Inflammatory macrophage treated with lipopolysaccharide for 4 hours (primary cell): Measurements from ENCODE around the gene DNASE2B.
A peak's percentile ranks its signal among the peaks of the same experiment; 100 is the strongest.

ENCODE experiments used
- DNase-seq: peaks from one replicate; pipeline ENCODE4 v3.0.0-alpha.2; 2020

The DNASE2B gene

GRCh38 chr1:84398175-84399155 lies at the start of gene DNASE2B:
Gene DNASE2B (plus strand): TSS chr1:84398484. CDS start chr1:84398565, 81 bp downstream.
- DNase-seq, result no peak

- DNase-seq, result peak; percentile 45
Measured at GRCh38 chr1:84348759-84349158, 49.5 kb upstream of the DNASE2B start.

DNA sequence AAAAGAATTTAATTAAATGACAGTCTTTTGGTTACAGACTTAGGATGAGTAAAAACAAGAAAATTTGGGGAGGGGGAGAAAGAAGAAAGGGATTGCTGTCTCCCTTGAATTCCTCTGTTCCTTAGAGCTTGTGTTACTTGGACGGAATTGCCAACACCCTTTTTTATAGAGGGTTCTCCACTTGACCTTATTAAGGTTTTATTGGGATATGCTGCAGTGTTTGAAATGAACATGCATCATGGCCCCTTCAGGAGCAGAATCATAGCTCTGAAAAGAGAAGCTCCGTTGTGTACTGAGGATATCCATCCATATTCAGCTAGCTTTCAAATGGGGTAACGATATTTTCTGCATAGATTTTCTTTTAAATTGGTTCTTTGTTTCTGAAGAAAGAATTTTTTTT lies 48.2 kb upstream of the DNASE2B start:
- DNase-seq, result no peak

GRCh38 chr1:84350550-84350949 lies 47.7 kb upstream of the DNASE2B start:
- DNase-seq, result no peak

DNA sequence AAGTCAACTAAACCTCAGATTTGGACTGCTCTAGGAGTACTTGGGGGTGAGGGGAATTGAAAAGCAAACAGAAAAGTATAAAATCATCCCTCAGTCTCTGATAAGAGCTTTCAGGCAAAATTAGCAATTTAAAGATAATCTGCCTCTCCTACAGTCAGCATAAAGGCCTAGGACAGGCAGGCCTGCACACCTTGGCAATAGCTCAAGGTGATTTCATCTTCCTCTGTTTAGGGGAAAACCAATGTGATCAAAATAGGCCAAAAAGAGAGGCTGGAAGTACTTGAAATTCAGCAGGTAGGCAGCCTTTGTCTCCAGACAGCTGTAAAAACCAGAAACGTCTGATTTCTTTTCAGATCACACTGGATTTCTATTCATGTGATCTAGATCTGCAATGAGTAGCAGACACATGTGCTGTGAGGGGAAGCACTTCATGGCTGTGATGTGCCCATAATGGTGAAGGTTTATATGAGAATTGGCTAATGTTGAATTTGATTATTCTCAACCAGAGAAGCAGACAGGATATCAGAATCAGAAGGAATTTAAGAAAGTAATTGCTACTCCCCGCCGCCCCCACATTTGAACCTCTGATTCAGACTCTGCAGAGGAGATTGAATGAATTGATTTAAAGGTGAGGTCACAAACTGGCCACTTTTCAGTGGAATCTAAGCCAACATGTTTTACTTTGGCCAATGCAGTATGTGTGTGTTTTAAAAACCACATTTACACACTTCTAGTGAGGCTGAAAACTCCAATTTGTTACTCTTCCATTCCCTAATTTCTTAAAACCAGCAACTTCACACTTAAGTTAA lies 45.8 kb upstream of the DNASE2B start:
- DNase-seq, result no peak

DNA sequence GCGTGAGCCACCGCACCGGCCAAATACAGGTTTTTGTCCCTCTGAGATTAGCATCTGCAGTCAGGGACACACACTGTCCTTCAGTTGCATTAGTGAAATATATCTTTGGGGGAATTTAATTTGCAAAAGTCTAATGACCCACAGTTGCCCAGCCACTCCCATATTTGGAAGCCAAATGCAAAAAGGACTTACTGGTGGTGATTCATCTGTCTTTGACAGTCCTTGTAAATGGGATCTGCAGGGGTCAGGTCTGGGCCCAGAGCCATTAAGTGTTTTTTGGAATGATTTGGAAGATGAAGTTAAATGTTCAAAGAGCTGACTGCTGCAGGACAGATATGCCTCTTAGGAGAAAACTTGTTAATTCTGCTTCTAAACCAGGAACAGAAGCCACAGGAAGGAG lies 44.6 kb upstream of the DNASE2B start:
- DNase-seq, result no peak

- DNase-seq, result no peak
Measured at GRCh38 chr1:84355556-84355955, 42.7 kb upstream of the DNASE2B start.

- no peak for DNase-seq
Measured at GRCh38 chr1:84356881-84357280, 41.4 kb upstream of the DNASE2B start.

GRCh38 chr1:84358695-84359094 lies 39.6 kb upstream of the DNASE2B start:
- no peak for DNase-seq

DNA sequence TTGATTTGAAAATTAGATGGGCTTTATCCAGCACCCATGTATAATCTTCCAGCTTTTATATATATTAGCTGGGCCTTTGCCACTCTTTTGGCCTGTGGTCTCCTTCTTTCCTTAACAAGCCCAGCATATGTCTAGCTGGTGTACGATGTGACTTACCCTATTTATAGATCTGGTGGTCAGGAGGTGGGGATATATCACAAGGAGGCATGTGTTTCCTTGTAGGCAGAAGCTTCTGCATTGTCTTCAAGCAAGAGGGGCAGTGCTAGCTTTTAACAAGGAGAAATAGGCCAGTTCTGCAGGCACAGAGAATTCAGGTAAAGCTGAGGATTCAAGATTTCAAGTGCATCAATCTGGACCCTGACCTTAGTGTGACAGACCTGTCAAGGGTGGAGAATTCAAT lies 38.0 kb upstream of the DNASE2B start:
- DNase-seq, result no peak

DNA sequence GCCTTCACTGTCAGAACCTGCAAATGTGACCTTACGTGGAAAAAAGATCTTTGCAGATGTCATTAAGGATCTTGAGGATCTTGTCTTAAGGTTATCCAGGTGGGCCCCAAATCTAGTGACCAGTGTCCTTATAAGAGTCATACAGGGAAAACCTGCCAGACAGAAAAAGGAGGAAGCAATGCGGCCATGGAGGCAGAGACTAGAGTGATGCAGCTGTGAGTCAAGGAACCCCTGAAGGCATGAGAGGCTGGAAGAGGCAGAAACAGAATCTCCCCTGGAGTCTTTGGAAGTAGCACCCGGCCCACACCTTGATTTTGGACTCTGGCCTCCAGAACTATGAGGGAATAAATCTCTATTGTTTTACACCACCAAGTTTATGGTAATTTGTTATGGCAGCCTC lies 36.5 kb upstream of the DNASE2B start:
- DNase-seq, result no peak

DNA sequence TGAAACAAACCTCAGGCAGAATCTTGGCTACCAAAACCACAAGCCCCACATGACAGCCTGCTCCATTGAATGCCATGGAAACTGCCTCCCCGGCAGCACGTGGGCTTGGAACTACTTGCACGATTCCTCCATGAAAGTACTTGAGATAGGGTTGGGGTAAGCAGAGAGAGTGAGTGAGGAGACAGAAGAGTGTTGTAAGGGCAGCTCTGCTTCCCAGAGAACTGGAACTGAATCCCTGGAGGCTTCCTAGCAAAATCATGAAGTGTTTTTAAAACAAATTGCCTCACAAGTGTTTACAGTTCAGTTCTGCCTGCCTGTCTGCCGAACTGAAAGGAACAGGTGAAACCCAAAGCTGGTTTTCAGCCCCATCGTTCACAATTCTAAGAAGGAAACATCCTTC lies 35.3 kb upstream of the DNASE2B start:
- DNase-seq, result no peak

GRCh38 chr1:84363622-84364021 lies 34.7 kb upstream of the DNASE2B start:
- DNase-seq, result no peak

GRCh38 chr1:84365225-84366221 lies 32.8 kb upstream of the DNASE2B start:
- DNase-seq, result peak; percentile 89

DNA sequence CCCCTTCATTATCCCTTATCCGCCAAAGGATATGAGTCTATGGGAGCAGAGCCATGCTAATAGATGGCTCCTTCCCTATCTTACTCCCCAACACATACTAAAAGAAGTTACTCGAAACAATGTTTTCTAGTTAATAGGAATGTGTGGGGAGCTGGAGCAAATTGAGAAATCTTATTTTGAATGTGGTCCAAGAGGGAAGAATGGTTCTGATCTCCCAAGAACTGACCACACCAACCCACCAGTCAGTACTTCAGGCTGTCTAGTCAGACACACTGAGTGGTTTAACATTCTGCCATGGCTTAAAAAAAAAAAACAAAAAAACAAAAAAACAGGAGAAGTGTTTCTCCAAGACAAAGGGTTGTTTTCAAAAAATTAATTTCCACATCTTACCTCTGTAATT lies 31.5 kb upstream of the DNASE2B start:
- DNase-seq, result no peak

- no peak for DNase-seq
Measured at GRCh38 chr1:84367219-84367618, 31.1 kb upstream of the DNASE2B start.

GRCh38 chr1:84368441-84368840 lies 29.8 kb upstream of the DNASE2B start:
- no peak for DNase-seq

- no peak for DNase-seq
Measured at GRCh38 chr1:84370266-84370665, 28.0 kb upstream of the DNASE2B start.

DNA sequence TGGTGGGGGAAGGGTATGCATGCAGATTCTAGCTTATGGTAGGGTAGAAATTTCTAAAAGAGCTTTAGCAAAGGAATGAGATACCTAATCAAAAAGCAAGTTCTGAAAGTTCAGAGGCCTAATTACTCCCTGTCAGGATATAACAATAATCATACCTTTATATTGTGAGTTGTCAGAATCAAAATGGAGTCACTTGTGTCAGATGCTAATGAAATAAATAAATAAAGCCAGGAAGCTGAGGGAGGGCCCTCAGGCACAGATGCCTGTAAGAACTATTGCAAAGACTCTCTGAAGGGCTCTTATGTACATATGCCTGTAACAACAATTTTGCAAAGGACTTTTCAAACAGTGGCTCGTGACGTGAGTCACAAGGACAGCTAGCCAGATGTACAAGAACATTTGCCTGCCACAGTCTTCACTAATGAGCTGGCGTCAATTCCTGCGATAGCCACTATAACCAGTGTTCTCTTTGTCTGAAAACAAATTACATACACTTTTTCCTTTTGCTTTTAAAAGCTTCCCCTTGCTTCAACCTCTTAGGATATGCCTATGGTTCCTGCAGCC lies 27.4 kb upstream of the DNASE2B start:
- no peak for DNase-seq

DNA sequence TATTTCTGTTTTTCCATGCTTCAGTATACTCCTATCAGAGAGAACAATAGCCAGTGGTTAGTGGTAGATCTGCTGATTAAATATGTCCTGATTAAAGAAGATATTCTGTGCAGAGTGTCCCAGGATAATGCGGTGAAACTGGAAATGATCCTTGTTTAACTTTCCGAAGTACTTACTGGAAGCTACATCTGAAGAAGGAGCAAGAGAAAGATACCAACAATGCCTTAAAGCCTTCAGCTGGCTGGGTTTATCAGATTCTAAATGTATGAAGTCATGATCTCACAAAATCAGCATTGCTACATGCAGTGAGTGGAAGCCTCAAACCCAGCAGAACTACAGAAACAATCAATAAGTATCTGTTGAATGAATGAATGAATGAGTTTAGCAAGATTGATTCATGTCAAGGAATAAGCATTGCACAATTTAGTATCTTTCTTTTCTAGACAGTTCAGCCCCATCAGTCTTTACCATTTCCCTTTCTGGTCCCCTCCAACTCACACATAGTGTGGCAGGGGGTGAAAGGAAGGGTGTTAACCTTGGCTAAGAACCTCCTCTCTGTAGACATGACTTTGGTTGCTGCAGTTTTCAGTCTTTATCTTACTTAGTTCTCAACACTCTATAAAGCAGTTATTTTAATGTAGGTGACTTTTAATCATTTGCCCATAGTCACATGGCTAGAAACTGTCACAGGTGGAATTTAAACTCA lies 24.7 kb upstream of the DNASE2B start:
- DNase-seq, result no peak

- no peak for DNase-seq
Measured at GRCh38 chr1:84374991-84375696, 23.1 kb upstream of the DNASE2B start.
